Epithelial cell of proximal tubule (primary cell): ENCODE data around the gene SESN3. TPM values are rescaled to one million over a fixed set of nuclear protein-coding genes. Genes with fewer than 3 reads are reported as not detected.

Experiments
- DNase-seq: peaks from one replicate; pipeline ENCODE4 v3.0.0-alpha.2; 2011; ENCODE audit warnings: low read depth
- H3K4me3 ChIP-seq: 2 replicates; pipeline ENCODE4 v1.5.1; 2011; ENCODE audit warnings: low read depth, mild to moderate bottlenecking, low read length
- CTCF ChIP-seq: conservative IDR thresholded peaks from 2 replicates; pipeline ENCODE4 v1.5.1; 2012; ENCODE audit warnings: low read depth, mild to moderate bottlenecking, low read length
- total RNA-seq: library from RNA; depleted of rRNA; stranded (reverse); fragments of >200 nt; gene quantifications from 2 replicates; pipeline ENCODE4 v1.2.3, GENCODE V29; 2015

The SESN3 gene
- total RNA-seq, 1 donor from 2014 or later: 4.9 TPM

- no peak for DNase-seq
- TF ChIP-seq CTCF: no peak
Measured at GRCh38 chr11:95187723-95188122, 43.3 kb downstream of the SESN3 start.

GRCh38 chr11:95182397-95182796, 48.6 kb downstream of the SESN3 start:
- no peak for TF ChIP-seq CTCF
- no peak overlapping the region for H3K4me3 ChIP-seq
- no peak for DNase-seq

More at GRCh38 chr11:95187723-95188122, 43.3 kb downstream of the SESN3 start:
- no peak overlapping the region for H3K4me3 ChIP-seq

GRCh38 chr11:95175818-95176380, 55.1 kb downstream of the SESN3 start:
- no peak for TF ChIP-seq CTCF
- no peak overlapping the region for H3K4me3 ChIP-seq
- DNase-seq: no peak

GRCh38 chr11:95170294-95170693, 60.7 kb downstream of the SESN3 start:
- DNase-seq: no peak
- no peak for TF ChIP-seq CTCF
- H3K4me3 ChIP-seq: no peak overlapping the region

GRCh38 chr11:95166781-95167180, 64.2 kb downstream of the SESN3 start:
- no peak for TF ChIP-seq CTCF
- no peak overlapping the region for H3K4me3 ChIP-seq
- no peak for DNase-seq

- no peak for DNase-seq
- no peak overlapping the region for H3K4me3 ChIP-seq
- no peak for TF ChIP-seq CTCF
Measured at GRCh38 chr11:95165638-95166037, 65.4 kb downstream of the SESN3 start.

- no peak overlapping the region for H3K4me3 ChIP-seq
- DNase-seq: no peak
- TF ChIP-seq CTCF: no peak
Measured at GRCh38 chr11:95163106-95163505, 67.9 kb downstream of the SESN3 start.
